Epithelial cell of esophagus (primary cell): ENCODE data around the gene AOPEP.

ENCODE experiments used
- DNase-seq: peaks from one replicate; pipeline ENCODE4 v3.0.0; 2010; ENCODE audit warnings: low read depth
- H3K4me3 ChIP-seq: 2 replicates; pipeline ENCODE4 v1.5.1; 2011; ENCODE audit warnings: mild to moderate bottlenecking, low read length, control low read depth
- TF ChIP-seq, protein P1 (sequence below): IDR thresholded peaks from 2 replicates; pipeline ENCODE4 v1.5.1; 2011; ENCODE audit warnings: low read depth, mild to moderate bottlenecking, low read length, control low read depth, inconsistent platforms; ENCODE audit not compliant: insufficient read depth; ENCODE audit errors: missing control alignments

Gene AOPEP

DNA sequence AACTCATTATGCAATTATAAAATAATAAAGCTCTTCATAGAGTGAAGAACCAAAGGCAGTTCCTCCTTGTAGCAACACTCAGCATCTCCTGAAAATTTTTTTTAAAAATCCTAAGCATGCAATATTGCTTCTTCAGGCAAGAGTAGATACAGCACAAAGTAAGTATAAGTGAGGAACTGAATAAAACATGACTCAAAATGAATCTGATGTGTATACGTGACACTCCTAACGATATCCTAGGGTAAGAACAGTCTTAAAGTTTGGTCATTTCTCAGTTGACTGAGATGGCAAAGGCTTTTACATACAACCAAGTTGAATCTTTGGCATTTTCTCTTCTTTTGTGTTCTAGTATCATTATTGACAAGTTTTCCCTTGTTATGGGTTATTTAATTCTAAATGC, 41.1 kb upstream of the AOPEP start:
- TF ChIP-seq, protein P1, sequence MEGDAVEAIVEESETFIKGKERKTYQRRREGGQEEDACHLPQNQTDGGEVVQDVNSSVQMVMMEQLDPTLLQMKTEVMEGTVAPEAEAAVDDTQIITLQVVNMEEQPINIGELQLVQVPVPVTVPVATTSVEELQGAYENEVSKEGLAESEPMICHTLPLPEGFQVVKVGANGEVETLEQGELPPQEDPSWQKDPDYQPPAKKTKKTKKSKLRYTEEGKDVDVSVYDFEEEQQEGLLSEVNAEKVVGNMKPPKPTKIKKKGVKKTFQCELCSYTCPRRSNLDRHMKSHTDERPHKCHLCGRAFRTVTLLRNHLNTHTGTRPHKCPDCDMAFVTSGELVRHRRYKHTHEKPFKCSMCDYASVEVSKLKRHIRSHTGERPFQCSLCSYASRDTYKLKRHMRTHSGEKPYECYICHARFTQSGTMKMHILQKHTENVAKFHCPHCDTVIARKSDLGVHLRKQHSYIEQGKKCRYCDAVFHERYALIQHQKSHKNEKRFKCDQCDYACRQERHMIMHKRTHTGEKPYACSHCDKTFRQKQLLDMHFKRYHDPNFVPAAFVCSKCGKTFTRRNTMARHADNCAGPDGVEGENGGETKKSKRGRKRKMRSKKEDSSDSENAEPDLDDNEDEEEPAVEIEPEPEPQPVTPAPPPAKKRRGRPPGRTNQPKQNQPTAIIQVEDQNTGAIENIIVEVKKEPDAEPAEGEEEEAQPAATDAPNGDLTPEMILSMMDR, result no peak
- DNase-seq, result no peak
- no peak overlapping the region for H3K4me3 ChIP-seq

DNA sequence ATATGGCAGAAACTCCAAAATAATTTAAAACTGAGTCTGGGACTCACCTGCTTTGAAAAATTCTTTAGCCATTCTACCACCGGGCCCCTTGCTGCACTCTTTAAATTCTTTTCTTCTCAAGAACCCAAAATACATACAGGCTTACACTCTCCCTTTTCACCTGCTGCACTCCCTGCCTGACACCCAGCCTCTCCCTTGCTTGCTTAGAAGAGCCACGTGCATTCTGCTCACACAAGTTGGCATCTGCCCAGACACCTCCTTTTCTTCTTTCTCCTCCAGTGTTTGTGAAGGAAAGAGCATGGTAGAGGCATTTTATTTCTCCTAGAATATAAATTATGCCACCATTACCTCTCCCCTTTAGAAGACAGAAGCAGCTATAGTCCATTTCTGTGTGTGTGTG, 39.0 kb upstream of the AOPEP start:
- TF ChIP-seq, protein P1, result no peak
- peak; percentile 31 for DNase-seq
- H3K4me3 ChIP-seq, result no peak overlapping the region

DNA sequence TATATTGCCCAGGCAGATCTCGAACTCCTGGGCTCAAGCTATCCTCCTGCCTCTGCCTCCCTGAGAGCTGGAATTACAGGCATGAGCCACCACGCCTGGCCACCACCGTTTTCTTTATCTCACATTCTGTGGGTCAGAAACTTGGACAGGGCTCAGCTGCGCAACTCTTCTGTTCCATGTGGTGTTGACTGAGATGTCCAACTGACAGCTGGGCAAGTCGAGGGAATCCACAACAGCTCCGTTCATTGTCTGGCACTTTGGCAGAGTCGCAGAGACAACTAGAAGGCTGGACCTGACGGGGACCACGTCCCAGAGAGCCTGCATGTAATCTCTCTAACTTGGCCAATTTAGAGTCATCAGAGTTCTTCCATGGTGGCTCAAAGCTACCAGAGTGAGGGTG, 36.2 kb upstream of the AOPEP start:
- H3K4me3 ChIP-seq, result no peak overlapping the region
- no peak for DNase-seq
- TF ChIP-seq, protein P1, result no peak

DNA sequence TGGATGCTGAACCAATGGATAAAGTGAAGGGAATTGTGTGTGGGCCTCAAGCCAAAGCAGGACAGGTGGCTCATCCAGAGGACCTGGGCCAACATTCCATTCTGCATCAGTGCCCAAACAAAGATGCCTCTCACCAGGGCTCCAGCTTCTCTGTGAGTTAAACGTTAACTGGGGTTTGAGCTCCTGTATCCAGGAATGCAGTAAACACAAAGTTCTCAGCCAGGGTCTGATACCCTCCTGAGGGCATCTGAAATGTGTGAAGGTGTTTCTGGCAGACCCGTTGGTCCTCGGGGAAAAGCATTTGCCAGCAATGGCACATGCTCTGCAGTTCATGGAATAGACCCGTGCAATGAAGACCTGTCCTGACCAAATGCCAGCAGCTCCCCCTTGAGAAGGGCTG, 33.9 kb upstream of the AOPEP start:
- no peak for DNase-seq
- H3K4me3 ChIP-seq, result no peak overlapping the region
- TF ChIP-seq, protein P1, result no peak

DNA sequence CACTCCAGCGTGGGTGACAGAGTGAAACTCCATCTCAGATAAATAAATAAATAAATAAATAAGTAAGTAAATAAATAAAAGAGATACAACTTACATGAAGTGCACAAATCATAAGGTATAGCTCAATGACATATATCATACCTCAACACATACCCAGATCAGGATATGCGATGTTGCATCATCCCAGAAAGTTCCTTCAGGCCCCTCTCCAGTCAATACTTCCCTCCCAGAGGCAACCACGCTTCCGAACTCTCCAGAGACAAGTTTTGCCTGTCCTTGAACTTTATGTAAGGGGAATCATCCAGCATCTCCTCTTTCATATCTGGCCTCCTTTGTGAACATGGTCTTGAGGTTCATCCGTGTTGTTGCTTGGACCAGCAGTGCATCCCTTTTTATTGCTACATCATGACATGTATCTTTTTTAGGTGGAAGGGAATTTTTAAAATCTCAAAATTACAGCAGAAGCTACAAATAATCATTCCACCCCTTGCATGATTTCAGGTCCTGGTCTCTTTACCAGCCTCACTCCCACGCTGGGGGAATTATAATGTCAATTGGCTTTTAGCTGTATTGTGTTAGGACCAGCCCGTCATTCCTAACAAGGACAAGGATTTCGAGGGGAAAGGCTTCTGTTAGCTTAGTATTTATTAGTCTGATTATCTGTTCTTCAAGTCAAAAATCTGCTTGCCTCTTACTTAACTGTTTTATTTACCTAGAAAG, 32.9 kb upstream of the AOPEP start:
- TF ChIP-seq, protein P1, result no peak
- H3K4me3 ChIP-seq, result no peak overlapping the region
- no peak for DNase-seq

DNA sequence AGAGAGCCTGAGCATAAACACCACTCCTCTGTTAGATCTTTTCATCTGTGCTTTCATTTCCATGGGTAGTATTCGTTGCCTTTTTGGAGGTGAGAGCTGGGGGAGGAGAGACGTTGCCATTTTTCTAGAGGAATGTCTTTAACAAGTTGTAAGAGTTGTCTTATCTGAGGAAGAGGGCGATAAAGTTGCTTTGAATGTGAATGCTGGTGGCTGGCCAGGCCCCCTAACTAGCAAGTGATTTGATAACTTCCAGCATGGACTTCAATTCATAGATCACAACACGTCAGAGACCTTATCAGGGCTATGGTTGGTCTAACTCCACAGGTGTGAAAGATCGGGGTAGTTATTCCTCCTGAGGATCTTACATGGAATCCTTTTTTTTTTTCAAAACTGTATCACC, 30.0 kb upstream of the AOPEP start:
- TF ChIP-seq, protein P1, result no peak
- H3K4me3 ChIP-seq, result no peak overlapping the region
- DNase-seq, result no peak

DNA sequence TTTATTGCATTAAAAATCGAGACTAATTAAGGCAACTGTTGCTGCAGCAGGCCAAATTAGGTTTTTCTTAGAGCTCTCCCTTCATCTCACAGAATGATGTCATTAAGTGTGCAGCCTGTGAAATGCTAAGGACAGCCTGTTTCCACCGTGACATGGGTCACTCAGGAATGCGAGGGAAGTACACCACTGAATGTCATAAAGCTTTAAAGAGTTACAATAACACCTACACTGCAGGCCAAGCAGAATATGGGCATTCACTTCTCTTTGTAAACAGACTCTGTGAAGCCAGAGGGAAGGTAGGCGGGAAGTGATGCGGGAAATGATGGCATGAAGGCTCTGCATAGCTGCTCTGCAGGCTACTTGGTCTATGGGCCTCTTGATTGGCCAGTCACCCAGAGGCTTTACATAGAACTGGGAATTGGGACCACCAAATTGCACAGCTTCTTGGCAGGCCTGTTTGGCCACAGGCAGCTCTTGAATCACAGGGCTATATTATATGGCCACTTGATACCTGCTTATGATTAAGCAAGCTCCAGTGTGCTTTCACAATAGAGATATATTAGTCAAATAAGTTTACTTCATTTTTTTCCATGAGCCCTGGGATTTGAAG, 28.4 kb upstream of the AOPEP start:
- no peak overlapping the region for H3K4me3 ChIP-seq
- DNase-seq, result peak; percentile 60
- TF ChIP-seq, protein P1, result no peak
